Liver (tissue), 9 donors: ENCODE data around the gene TNFSF15. TPM values are rescaled to one million over a fixed set of nuclear protein-coding genes. Genes with fewer than 3 reads are reported as not detected.

Experiments
- DNase-seq: peaks from one replicate; pipeline ENCODE4 v3.0.0-alpha.2; 2017; ENCODE audit warnings: low spot score
- H3K27ac ChIP-seq, 2 donors: one replicate each; pipeline ENCODE4 v1.7.0; 2013; ENCODE audit warnings: inconsistent platforms in 2 of 2, low read length in 2 of 2, control low read depth in 1 of 2, low read depth in 1 of 2, mild to moderate bottlenecking in 1 of 2
- H3K27me3 ChIP-seq, 4 donors: one replicate each; pipeline versions ENCODE4 v1.6.1 to v1.7.0; 2013; ENCODE audit warnings: low read length in 3 of 4, inconsistent platforms in 1 of 4, mild to moderate bottlenecking in 1 of 4, moderate library complexity in 1 of 4; ENCODE audit not compliant: control insufficient read depth in 4 of 4, insufficient read depth in 4 of 4
- H3K36me3 ChIP-seq, 4 donors: one replicate each; pipeline versions ENCODE4 v1.6.1 to v1.7.0; 2013; ENCODE audit warnings: low read length in 3 of 4, mild to moderate bottlenecking in 3 of 4, low read depth in 1 of 4, moderate library complexity in 1 of 4; ENCODE audit not compliant: control insufficient read depth in 4 of 4, insufficient read depth in 3 of 4
- H3K4me1 ChIP-seq, 4 donors: one replicate each; pipeline versions ENCODE4 v1.6.1 to v1.7.0; 2013; ENCODE audit warnings: low read length in 3 of 4, mild to moderate bottlenecking in 3 of 4, moderate library complexity in 1 of 4; ENCODE audit not compliant: control insufficient read depth in 4 of 4, insufficient read depth in 4 of 4
- H3K4me3 ChIP-seq, 3 donors: one replicate each; pipeline versions ENCODE4 v1.6.1 to v1.7.0; 2013; ENCODE audit warnings: low read length in 3 of 3, control low read depth in 1 of 3, low read depth in 1 of 3, mild to moderate bottlenecking in 1 of 3
- H3K9ac ChIP-seq, 2 donors: one replicate each; pipeline ENCODE4 v1.7.0; 2013; ENCODE audit warnings: low read length in 2 of 2, mild to moderate bottlenecking in 2 of 2, moderate library complexity in 2 of 2, control low read depth in 1 of 2, low read depth in 1 of 2
- H3K9me3 ChIP-seq, 4 donors: one replicate each; pipeline versions ENCODE4 v1.6.1 to v1.7.0; 2013; ENCODE audit warnings: low read length in 3 of 4; ENCODE audit not compliant: control insufficient read depth in 4 of 4
- ATF3 ChIP-seq: IDR thresholded peaks from 2 replicates; pipeline ENCODE4 v1.6.1; 2016; ENCODE audit warnings: antibody characterized with exemption
- EGR1 ChIP-seq, 2 donors: IDR thresholded peaks; 2 replicates each; pipeline ENCODE4 v1.6.1; 2016 to 2018; ENCODE audit warnings: antibody characterized with exemption in 2 of 2, low read depth in 2 of 2
- FOXA1 ChIP-seq: IDR thresholded peaks from 2 replicates; pipeline ENCODE4 v1.6.1; 2016; ENCODE audit warnings: antibody characterized with exemption
- FOXA2 ChIP-seq: IDR thresholded peaks from 2 replicates; pipeline ENCODE4 v1.6.1; 2016; ENCODE audit warnings: antibody characterized with exemption
- GABPA ChIP-seq, 2 donors: IDR thresholded peaks in 1 of 2; conservative IDR thresholded peaks in 1 of 2; 2 replicates each; pipeline ENCODE4 v1.6.1; 2016; ENCODE audit warnings: antibody characterized with exemption in 2 of 2, mild to moderate bottlenecking in 1 of 2, moderate library complexity in 1 of 2
- HNF4A ChIP-seq, 2 donors: conservative IDR thresholded peaks; 2 replicates each; pipeline ENCODE4 v1.6.1; 2016; ENCODE audit warnings: antibody characterized with exemption in 2 of 2, mild to moderate bottlenecking in 2 of 2
- JUND ChIP-seq, 2 donors: IDR thresholded peaks; 2 replicates each; pipeline ENCODE4 v1.6.1; 2016; ENCODE audit warnings: antibody characterized with exemption in 2 of 2
- MAX ChIP-seq: IDR thresholded peaks from 2 replicates; pipeline ENCODE4 v1.6.1; 2016; ENCODE audit warnings: antibody characterized with exemption
- RAD21 ChIP-seq, 2 donors: IDR thresholded peaks; 2 replicates each; pipeline ENCODE4 v1.6.1; 2016; ENCODE audit warnings: antibody characterized with exemption in 2 of 2, mild to moderate bottlenecking in 2 of 2
- REST ChIP-seq: IDR thresholded peaks from 2 replicates; pipeline ENCODE4 v1.6.1; 2016; ENCODE audit warnings: antibody characterized with exemption, mild to moderate bottlenecking
- RXRA ChIP-seq, 2 donors: IDR thresholded peaks; 2 replicates each; pipeline ENCODE4 v1.6.1; 2017 to 2018; ENCODE audit warnings: antibody characterized with exemption in 2 of 2, mild to moderate bottlenecking in 1 of 2
- TAF1 ChIP-seq: conservative IDR thresholded peaks from 2 replicates; pipeline ENCODE4 v1.6.1; 2016; ENCODE audit warnings: antibody characterized with exemption, mild to moderate bottlenecking
- WGBS: extraction: QIAGEN DNeasy Blood & Tissue Kit; methylation state at CpG from one replicate; pipeline ENCODE4 v1.1.7; 2013; 5-methylcytosine and 5-hydroxymethylcytosine counted together
- polyA plus RNA-seq, 2 donors: library from polyadenylated mRNA; stranded (reverse) in 1 of 2; unstranded in 1 of 2; fragments of 200-250 nt in 1 of 2; fragments of >200 nt in 1 of 2; fragmentation: Nextera tagmentation in 1 of 2; extraction: Ambion mirVana in 1 of 2; gene quantifications; one replicate each; pipeline versions ENCODE4 v1.2.1 to v1.2.3, GENCODE V29; 2013 to 2015
- total RNA-seq, 2 donors: library from RNA; depleted of rRNA; stranded (reverse); fragments of >200 nt; gene quantifications; one replicate each; pipeline ENCODE4 v1.2.3, GENCODE V29; 2014
- donor health status: healthy.
- donor health status: healthy.
- donor health status: healthy.
- donor health status: healthy.
- donor health status: healthy.

Gene TNFSF15
- total and polyA plus RNA-seq, 4 donors = 0.01 to 0.42 (median 0.08) TPM; not detected in 1

- H3K9me3 ChIP-seq = no peaks in the 10 kb centered on the region
- DNase-seq = no peak
- no peaks in the 10 kb centered on the region for H3K27me3 ChIP-seq
- no peak overlapping the region for H3K4me3 ChIP-seq
- TF ChIP-seq EGR1 (IDR thresholded peaks at IDR 0.05; ENCODE audit: low read depth in 2 of 2) (no peak), RXRA (IDR thresholded peaks at IDR 0.05) (no peak), HNF4A (conservative IDR thresholded peaks at IDR 0.05) (no peak), GABPA (IDR thresholded peaks at IDR 0.05 in 1 of 2, conservative IDR thresholded peaks at IDR 0.05 in 1 of 2) (no peak), REST (no peak), TAF1 (no peak), MAX (no peak)
- no peak overlapping the region for H3K27ac ChIP-seq
- H3K36me3 ChIP-seq = no peaks in the 10 kb centered on the region
- WGBS = 94% methylated on average over 4 of the region's 4 CpGs
- H3K4me1 ChIP-seq = no peaks in the 10 kb centered on the region
- no peak overlapping the region for H3K9ac ChIP-seq
Measured at GRCh38 chr9:114787781-114788498, 17.9 kb downstream of the TNFSF15 start.

GRCh38 chr9:114787214-114787613 is 18.6 kb downstream of the TNFSF15 start:
- Histone ChIP-seq H3K4me3 (no peak overlapping the region), H3K9ac (no peak overlapping the region), H3K9me3 (no peaks in the 10 kb centered on the region), H3K27ac (no peak overlapping the region), H3K4me1 (no peaks in the 10 kb centered on the region), H3K27me3 (no peaks in the 10 kb centered on the region), H3K36me3 (no peaks in the 10 kb centered on the region)
- no peak for DNase-seq
- TF ChIP-seq REST = no peak
- TF ChIP-seq JUND (IDR thresholded peaks at IDR 0.05) = no peak
- no peak for TF ChIP-seq ATF3
- TF ChIP-seq RAD21 (IDR thresholded peaks at IDR 0.05) = no peak
- TF ChIP-seq FOXA1 = no peak
- no peak for TF ChIP-seq HNF4A (conservative IDR thresholded peaks at IDR 0.05)
- no peak for TF ChIP-seq GABPA (IDR thresholded peaks at IDR 0.05 in 1 of 2, conservative IDR thresholded peaks at IDR 0.05 in 1 of 2)
- TF ChIP-seq FOXA2 = no peak
- 83% methylated on average over 2 of the region's 2 CpGs for WGBS
